GM11168 (cell line): ENCODE results near the gene DDC.
"Not testable (repeated sequence)": the region's sequence is repeated elsewhere in the genome, so short reads cannot be mapped to it uniquely, and the experiment has no call there.

Experiments
- in situ Hi-C: fragments of 300-500 bp; cut with MboI; formaldehyde crosslinking; loops from one replicate; pipeline ENCODE4 v1.12.0; 2022; ENCODE audit warnings: low sequenced_read_pairs; ENCODE audit not compliant: unreplicated experiment

The DDC gene

GRCh38 chr7:50591098-50591479, 25.9 kb upstream of the DDC start:
- in situ Hi-C loops: no loop called here

GRCh38 chr7:50590535-50590934, 25.3 kb upstream of the DDC start:
- in situ Hi-C loops: no loop called here

DNA sequence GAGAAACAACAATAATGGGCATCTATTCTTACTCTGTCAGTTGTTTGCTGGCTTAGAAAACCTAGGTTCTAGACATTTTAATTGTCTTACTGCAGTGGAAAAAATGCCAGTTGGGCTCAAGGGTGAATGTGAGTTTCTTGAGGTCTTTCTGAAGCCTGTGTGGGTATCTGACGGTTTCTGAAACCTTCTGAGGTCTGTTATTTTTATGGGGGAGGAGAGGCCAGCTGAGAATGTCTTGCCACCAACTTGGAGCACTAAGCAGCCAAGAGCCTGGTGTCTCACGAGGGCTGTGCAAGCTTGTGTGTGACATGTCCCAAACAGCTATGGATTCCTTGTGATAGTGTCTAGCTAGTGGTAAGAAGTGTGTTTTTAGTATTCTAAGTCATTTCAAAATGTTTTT, 24.2 kb upstream of the DDC start:
- in situ Hi-C loops: no loop called here

DNA sequence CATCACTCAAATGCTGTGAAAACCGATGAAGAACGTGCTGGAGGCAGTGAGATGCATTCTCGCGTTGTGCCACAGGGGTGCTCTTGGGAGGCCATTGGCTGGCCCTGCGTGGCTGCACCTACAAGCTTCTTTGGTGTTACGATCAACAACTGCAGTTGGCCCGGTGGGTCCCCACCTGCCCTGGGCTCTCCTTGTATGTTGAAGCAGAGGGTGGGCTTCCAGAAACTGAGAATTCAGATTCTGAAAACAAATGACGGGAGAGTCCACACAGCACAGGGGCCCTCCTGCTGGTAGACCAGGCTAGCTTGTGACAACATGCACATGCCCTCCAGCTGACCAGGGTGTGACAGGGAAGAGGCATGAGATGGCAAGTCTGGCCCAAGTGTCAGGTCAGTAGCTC, 23.7 kb upstream of the DDC start:
- in situ Hi-C loops: no loop called here

- in situ Hi-C loops: no loop called here
These were observed 22.5 kb upstream of the DDC start for GRCh38 chr7:50587737-50588136.

DNA sequence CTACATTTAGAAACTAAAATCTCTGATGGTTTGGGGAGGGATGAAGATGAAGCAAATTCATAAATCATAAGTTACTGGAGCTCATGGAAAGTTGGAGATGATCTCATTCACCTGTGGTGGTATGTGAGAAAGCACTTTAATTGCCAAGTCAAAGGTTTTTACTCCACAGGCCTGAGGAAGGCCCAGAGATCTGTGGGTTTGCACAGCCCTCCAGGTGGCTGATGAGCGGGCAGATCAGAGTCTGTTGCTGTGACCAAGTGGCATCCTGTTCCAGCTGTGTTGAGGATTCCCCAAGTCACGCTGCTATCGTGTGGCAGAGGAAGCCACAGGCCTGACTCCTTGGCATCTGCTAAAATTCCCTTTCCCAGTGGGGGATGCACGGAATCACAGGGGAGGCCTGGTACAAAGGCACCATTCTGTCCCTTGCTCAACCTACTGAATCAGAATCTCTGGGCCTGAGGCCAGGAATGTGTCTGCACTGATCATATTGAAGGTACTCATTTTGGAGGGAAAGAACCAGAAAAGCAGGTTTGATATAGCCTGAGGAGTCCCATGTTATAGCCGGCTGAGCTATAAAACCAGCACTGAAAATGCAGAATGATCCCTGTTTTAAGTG, 19.7 kb upstream of the DDC start:
- in situ Hi-C loops: no loop called here

- in situ Hi-C loops: no loop called here
These were observed 19.2 kb upstream of the DDC start for GRCh38 chr7:50584386-50584785.

DNA sequence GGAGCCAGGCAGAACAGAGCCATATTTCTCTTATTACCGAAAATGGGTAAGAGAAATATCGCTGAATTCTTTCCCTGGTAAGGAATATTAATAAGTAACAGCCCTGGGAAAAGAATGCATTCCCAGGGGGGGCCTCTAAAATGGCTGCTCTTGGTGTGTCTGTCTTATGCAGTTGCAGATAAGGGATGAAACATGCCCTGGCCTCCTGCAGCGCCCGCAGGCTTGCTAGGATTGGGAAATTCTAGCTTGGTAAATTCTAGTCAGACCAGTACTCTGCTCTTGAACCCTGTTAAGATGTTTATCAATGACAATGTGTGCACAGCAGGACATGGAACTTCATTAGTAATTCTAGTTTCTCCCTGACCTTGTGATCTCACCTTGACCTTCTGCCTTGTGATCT, 18.1 kb upstream of the DDC start:
- in situ Hi-C loops: not testable (repeated sequence)

DNA sequence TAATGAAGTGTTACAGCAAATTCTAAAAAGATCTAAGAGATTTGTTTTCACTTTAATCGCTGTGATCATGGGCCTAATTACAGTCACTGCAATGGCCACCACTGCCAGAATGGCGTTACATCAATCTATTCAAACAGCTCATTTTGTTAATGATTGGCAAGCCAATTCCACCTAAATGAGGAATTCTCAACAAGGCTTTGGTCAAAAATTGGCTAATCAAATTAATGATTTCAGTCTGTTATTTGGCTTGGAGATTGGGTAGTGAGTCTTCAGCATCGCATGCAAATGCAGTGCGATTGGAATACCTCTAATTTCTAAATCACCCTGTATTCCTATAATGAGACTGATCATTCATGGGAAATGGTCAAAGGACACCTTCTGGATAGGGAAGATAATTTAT, 17.1 kb upstream of the DDC start:
- in situ Hi-C loops: not testable (repeated sequence)

- in situ Hi-C loops: not testable (repeated sequence)
These were observed 15.5 kb upstream of the DDC start for GRCh38 chr7:50580666-50581065.

DNA sequence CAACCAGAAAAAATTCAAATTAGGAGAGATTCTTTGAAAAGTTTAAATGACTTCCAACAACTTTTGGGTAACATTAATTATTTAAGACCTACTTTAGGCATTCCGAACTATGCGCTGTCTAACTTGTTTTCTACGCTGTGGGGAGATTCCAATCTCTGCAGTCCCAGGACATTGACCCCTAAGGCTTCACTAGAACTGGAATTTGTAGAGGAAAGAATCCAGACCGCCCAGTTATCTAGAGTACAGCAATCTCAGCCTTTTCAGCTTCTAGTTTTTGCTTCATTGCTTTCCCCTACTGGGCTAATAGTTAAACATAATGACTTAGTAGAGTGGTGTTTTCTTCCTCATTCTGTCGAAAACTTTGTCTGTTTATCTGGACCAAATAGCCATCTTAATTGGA, 14.9 kb upstream of the DDC start:
- in situ Hi-C loops: no loop called here

- in situ Hi-C loops: not testable (repeated sequence)
These were observed 12.9 kb upstream of the DDC start for GRCh38 chr7:50578105-50578504.

DNA sequence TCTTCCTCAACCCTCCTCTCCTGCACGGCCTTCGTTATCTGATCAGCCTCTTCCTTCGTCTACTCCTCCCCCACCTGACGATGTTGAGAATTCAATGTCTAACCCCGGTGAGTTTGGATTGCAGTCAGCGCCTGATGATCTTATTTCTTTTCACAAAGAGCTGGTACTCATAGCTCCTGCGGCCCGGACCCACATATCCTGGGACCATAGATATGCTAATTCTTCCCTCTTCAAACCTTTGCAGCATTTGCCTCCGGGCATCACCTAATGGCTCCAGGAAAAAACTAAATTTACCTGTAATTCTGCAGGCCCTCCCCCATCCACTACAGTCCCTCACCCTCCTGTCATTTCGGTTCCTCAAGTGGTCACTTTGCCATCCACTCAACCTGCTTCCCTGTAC, 12.4 kb upstream of the DDC start:
- in situ Hi-C loops: no loop called here

- in situ Hi-C loops: not testable (repeated sequence)
These were observed 11.2 kb upstream of the DDC start for GRCh38 chr7:50576388-50576787.

- in situ Hi-C loops: no loop called here
These were observed 2.6 kb upstream of the DDC start for GRCh38 chr7:50567715-50568261.

GRCh38 chr7:50565977-50566376, 772 bp upstream of the DDC start:
- in situ Hi-C loops: no loop called here

DNA sequence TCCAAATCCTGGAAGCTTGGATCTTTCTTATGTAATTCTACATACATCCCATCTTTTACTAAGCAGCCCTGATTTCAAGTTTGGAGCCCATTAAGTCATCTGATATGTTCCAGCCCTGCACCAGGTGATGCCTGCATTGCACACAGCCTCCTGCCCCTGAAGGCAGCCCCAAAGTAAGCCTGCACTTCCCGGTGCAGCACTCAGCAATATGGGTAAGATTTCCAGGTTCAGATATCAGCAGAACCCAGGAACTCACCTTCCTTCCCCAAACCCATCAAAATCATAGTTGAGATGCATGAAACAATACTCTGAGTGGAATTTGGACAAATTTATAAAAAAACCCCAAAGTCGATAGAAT, 333 bp upstream of the DDC start:
- in situ Hi-C loops: no loop called here

GRCh38 chr7:50564171-50564570, 1.0 kb downstream of the DDC start:
- in situ Hi-C loops: no loop called here

DNA sequence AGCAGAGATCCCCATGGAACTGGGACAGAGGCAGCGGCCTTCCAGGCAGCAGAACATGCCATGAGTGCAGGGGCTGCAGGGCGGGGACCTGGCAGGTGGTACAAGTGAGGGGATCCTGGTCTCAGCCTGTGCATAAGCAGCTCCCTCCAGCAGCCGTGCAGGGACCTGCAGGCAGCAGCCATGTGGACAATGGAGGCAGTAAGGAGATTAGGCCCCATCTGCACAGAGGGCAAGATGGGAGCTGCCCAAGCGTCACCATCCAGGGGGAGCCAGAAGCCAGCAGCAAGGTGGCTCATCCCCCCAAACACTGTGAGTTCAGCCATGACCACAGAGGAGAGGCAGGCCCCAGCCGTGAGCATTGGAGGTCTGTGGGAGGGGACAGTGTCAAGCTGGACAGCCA, 3.1 kb downstream of the DDC start:
- in situ Hi-C loops: no loop called here

DNA sequence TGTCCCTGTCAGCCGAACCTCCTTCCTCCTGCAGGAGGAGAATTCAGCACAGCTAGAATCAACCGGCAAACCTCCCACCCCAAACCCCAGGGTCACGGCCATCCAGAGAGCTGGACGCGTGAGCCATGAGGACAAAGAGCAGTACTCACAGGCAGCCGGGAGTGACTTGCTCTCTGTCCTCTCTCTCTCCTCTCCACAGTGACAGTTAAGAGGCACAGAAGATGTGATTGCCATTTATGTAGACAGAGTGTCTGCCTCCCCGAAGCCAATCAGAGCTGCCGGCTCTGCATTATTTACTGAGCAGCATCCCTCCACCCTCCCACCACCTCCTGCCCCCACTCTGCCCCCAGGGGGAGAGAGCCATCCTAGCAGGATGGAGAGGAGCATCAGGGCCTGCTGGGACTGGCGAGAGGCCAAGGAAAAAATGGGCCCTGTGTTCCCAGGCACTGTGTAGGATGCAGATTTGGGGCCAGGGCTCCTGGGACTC, 4.3 kb downstream of the DDC start:
- in situ Hi-C loops: no loop called here

DNA sequence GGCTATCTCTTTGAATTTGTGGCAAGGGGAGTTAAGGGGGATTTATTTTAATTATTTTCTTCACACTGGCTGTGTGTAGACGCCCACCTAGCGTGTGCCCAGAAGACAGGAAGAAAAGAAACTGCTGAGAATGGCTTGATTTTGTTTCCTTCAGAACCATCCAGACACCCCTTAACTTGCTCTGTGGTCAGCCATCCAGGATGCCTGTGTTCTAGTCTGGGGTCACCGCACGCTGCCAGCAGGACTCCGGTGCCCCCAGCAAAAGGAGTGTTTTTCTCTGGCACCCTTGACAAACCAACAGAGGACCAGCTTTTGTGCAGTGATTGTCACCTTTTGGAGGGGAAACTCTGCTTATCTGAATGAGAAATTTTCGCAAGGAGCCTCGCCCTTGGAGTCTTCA, 5.3 kb downstream of the DDC start:
- in situ Hi-C loops: no loop called here

DNA sequence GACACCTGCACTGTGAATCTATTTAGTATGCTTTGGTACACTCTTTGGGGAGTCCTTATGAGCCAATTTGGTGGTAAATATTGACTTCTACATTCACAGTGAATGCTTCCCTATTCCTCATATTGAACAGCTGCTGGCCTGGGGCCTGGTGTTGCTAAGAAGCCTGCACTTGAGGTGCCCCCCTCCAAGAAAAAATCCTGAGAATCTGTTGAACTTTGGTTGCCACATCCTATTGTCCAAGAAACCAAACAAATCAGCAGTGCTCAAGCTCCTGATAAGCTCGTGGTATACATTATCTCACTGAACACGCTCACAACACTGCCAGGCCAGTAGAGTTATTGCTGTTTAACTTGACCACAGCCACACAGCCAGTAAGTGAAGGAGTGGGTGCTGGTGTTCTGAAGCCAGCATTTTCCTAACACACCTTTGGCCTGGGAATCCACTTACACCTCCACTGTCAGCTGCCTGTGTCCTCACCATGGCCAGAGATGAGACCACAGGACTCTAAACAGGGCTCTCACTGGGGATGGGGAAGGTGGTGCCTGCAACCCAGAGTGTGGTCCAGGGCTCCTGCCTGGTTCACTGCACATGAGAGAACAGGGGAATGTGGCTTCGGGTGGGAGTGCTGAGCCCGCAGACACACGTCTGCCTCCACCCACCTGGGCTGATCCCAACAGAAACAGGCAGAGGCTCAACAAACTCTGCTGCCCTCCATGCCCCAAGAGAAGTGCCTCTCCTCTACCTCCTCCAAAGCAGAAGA, 6.7 kb downstream of the DDC start:
- in situ Hi-C loops: no loop called here
